ENCODE data around the gene PAGE3. TPM values are rescaled to one million over a fixed set of nuclear protein-coding genes. Genes with fewer than 3 reads are reported as not detected.

The PAGE3 gene, protein sequence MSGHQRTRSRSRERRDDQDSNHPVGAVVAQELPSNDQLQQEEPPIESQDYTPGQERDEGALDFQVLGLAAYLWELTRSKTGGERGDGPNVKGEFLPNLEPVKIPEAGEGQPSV
- total RNA-seq (not detected), polyA plus RNA-seq (ENCODE audit: insufficient read depth, low read depth, low replicate concordance) (not detected)
- long read RNA-seq, donor 1 = 0 reads
- long read RNA-seq, donor 2 = 0 reads
- long read RNA-seq, donor 3 = 0 reads
- long read RNA-seq, donor 4 = 0 reads
- long read RNA-seq, donor 5 = 0 reads
- long read RNA-seq, donor 6 = 0 reads
- long read RNA-seq, donor 7 = 0 reads
- long read RNA-seq, donor 8 = 0 reads
- long read RNA-seq, donor 9 = 0 reads
- long read RNA-seq, donor 10 = 0 reads

DNA sequence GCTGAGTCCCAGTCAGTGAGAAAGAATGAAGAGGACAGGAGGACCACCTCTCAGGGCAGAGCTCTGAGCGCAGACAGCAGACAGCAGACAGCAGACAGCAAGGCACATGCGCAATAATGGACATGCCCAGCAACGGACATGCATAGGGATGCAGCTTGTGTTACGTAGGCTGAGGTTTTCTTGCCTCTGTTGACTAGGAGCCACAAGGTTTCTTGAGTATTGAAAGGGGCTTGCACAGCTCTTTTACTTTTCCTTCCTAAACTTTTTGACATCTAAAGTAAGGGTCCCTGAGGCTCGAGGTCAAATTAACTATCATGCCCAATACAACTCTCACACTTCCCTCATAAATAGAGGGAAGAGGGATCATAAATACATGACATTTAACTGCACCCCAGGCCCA is at the start of gene PAGE3:
Gene PAGE3 (minus strand): TSS at position 101 of the 400 bp plus-strand sequence. CDS start 1,013 bp downstream, outside the sequence.
- FAIRE-seq (no peak), DNase-seq (no peak)
- no peaks in the 10 kb centered on the region for H3K4me1 ChIP-seq (ENCODE audit: control insufficient read depth in 2 of 3, insufficient read depth in 2 of 3, low read depth in 1 of 3, low read length in 3 of 3)
- no peaks in the 10 kb centered on the region for H3K36me3 ChIP-seq (ENCODE audit: control insufficient read depth in 2 of 3, insufficient read depth in 3 of 3, low read length in 3 of 3)
- intact Hi-C loops (cut with DNase I) = no loop called here
- no peak within 1 kb of the TSS for H3K9ac ChIP-seq (ENCODE audit: low read length in 3 of 3)
- no peaks in the 10 kb centered on the region for H3K9me3 ChIP-seq (ENCODE audit: control insufficient read depth in 2 of 3, insufficient read depth in 1 of 3, low read length in 3 of 3)
- no peaks in the 10 kb centered on the region for H3K27me3 ChIP-seq (ENCODE audit: control insufficient read depth, insufficient read depth, low read length)
- H3K27ac ChIP-seq (ENCODE audit: low read depth in 2 of 2, low read length in 2 of 2) = no peak within 1 kb of the TSS
- TF ChIP-seq, protein P1, sequence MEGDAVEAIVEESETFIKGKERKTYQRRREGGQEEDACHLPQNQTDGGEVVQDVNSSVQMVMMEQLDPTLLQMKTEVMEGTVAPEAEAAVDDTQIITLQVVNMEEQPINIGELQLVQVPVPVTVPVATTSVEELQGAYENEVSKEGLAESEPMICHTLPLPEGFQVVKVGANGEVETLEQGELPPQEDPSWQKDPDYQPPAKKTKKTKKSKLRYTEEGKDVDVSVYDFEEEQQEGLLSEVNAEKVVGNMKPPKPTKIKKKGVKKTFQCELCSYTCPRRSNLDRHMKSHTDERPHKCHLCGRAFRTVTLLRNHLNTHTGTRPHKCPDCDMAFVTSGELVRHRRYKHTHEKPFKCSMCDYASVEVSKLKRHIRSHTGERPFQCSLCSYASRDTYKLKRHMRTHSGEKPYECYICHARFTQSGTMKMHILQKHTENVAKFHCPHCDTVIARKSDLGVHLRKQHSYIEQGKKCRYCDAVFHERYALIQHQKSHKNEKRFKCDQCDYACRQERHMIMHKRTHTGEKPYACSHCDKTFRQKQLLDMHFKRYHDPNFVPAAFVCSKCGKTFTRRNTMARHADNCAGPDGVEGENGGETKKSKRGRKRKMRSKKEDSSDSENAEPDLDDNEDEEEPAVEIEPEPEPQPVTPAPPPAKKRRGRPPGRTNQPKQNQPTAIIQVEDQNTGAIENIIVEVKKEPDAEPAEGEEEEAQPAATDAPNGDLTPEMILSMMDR (IDR thresholded peaks at IDR 0.05; ENCODE audit: borderline replicate concordance, extremely low read depth, insufficient read depth) = no peak
- H3K4me3 ChIP-seq (ENCODE audit: low read length in 3 of 3) = no peak within 1 kb of the TSS

DNA sequence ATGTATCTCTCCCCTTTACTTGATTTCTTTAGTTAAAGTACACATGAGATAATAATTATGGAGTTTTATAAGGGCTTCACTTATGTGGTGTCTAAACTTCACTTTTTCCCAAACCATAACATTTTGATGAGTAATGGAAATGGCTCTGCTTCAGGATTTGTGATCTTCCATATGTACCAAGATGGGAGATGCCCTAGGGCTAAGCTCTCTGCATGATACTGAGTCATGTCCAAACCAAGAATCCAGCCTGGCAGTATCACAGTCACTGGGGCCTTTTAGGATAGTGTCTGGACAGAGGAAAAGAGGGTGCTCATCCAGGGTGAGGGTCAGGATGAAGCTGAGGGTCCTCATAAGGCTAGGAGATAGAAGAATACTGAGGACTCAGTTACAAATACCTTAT is 47.9 kb upstream of the PAGE3 start:
- H3K36me3 ChIP-seq (ENCODE audit: control insufficient read depth in 2 of 3, insufficient read depth in 3 of 3, low read length in 3 of 3) = no peaks in the 10 kb centered on the region
- DNase-seq (no peak), FAIRE-seq (no peak)
- H3K27ac ChIP-seq (ENCODE audit: low read depth in 2 of 2, low read length in 2 of 2) = no peak overlapping the region
- no peaks in the 10 kb centered on the region for H3K4me1 ChIP-seq (ENCODE audit: control insufficient read depth in 2 of 3, insufficient read depth in 2 of 3, low read depth in 1 of 3, low read length in 3 of 3)
- TF ChIP-seq, protein P1 (IDR thresholded peaks at IDR 0.05; ENCODE audit: borderline replicate concordance, extremely low read depth, insufficient read depth) = no peak
- no peaks in the 10 kb centered on the region for H3K27me3 ChIP-seq (ENCODE audit: control insufficient read depth, insufficient read depth, low read length)
- intact Hi-C loops (cut with DNase I) = no loop called here
- H3K9me3 ChIP-seq (ENCODE audit: control insufficient read depth in 2 of 3, insufficient read depth in 1 of 3, low read length in 3 of 3) = no peaks in the 10 kb centered on the region
- no peak overlapping the region for H3K4me3 ChIP-seq (ENCODE audit: low read length in 3 of 3)
- H3K9ac ChIP-seq (ENCODE audit: low read length in 3 of 3) = no peak overlapping the region

DNA sequence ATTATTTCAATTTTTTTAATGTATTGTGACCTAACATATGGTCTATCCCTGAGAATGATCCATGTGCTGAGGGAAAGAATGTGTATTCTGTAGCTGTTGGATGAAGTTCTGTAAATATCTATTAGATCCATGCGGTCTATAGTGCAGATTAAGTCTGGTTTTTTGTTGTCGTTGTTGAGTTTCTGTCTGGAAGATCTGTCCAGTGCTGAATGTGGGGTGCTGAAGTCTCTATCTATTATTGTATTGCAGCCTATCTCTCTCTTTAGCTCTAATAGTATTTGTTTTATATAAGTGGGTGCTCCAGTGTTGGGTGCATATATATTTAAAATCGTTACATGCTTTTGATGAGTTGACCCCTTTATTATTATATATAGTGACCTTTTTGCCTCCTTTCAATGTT is 26.2 kb upstream of the PAGE3 start:
- no peaks in the 10 kb centered on the region for H3K27me3 ChIP-seq (ENCODE audit: control insufficient read depth, insufficient read depth, low read length)
- TF ChIP-seq, protein P1 (IDR thresholded peaks at IDR 0.05; ENCODE audit: borderline replicate concordance, extremely low read depth, insufficient read depth) = no peak
- H3K36me3 ChIP-seq (ENCODE audit: control insufficient read depth in 2 of 3, insufficient read depth in 3 of 3, low read length in 3 of 3) = no peaks in the 10 kb centered on the region
- no peak overlapping the region for H3K4me3 ChIP-seq (ENCODE audit: low read length in 3 of 3)
- no peaks in the 10 kb centered on the region for H3K9me3 ChIP-seq (ENCODE audit: control insufficient read depth in 2 of 3, insufficient read depth in 1 of 3, low read length in 3 of 3)
- FAIRE-seq (no peak), DNase-seq (no peak)
- intact Hi-C loops (cut with DNase I) = no loop called here
- H3K27ac ChIP-seq (ENCODE audit: low read depth in 2 of 2, low read length in 2 of 2) = no peak overlapping the region
- no peak overlapping the region for H3K9ac ChIP-seq (ENCODE audit: low read length in 3 of 3)
- no peaks in the 10 kb centered on the region for H3K4me1 ChIP-seq (ENCODE audit: control insufficient read depth in 2 of 3, insufficient read depth in 2 of 3, low read depth in 1 of 3, low read length in 3 of 3)
